ENCODE results near the gene L3MBTL1.

Gene L3MBTL1

DNA sequence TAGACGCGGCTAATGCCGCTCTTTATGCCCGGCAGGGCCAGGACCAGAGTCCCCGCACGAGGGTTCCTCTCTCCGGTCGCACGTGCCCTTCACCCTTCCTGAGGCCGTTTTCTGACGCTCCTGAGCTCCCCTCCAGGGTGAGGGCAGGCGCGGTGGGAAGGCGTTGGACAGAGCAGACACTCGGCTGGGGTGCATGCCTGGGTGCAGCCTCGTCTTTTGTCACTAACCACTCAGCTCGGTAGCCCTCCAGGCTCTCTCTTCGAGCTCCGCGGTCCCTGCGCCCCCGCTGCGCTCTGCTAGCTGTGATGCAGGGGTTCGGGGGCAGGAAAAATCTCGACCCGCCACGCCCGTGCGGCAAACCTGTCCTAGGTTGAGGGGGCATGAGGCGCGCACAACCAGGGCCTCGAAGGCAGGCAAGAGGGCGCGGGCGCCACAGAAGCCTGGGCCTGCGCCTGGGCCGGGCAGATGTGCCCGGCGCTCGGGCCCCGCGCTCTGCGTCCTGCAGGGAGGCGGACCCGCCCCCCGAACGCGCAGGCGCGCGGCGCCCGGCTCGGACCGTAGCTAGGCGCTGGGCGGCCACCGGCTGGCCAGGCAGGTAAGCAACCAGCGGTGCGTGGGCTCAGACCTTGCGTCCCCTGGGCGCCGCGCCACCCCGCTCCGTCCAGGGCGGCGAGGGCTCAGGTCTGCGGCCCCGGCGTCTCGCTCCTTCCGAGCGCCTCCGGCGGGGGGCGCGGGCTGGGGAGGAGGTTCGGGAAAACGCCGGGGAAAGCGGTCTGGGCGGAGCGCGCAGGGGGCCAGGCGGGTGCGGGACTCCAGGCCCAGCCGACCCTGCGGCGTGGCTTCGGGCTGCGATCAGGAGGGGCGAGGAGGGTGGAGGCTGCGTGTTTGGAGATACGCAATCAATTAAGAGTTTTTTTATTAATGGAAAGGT is at the start of gene L3MBTL1:
Gene L3MBTL1, plus strand, starts transcription at position 548 of the 931 bp plus-strand sequence. CDS start 5,807 bp downstream, outside the sequence.
- peak; percentile 53; the same call in 1 of the 2 replicates for TF ChIP-seq POLR2A (IDR thresholded peaks at IDR 0.05; ENCODE audit: low read depth, low read length)
- DNase-seq (ENCODE audit: insufficient read length, low spot score) (no peak), FAIRE-seq (no peak)

DNA sequence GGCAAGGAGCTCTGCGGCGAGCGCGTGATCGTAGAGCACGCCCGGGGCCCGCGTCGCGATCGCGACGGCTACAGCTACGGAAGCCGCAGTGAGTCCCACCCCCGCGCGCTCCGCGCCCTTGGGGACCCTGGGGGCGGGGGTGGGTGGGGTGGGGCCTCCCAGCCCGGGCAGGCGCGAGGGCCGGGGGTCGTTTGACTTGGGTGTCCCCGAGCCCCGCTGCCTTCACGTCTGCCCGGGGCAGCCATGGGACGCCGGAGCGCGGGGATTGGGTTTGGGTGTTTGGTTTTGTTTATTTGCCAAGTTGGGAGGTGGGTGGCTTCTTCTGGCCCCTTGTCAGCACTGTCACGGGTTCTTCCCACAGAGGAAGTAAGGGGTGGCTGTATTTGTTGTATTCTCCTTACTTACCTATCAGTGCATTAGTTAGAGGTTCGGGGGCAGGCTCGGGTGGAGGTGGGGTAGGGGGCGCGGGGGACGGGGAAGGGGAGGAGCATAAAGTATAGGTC is 49.0 kb upstream of the L3MBTL1 start:
- no peak for FAIRE-seq
- no peak for TF ChIP-seq POLR2A (IDR thresholded peaks at IDR 0.05; ENCODE audit: low read depth, low read length)
- DNase-seq (ENCODE audit: insufficient read length, low spot score), result no peak

DNA sequence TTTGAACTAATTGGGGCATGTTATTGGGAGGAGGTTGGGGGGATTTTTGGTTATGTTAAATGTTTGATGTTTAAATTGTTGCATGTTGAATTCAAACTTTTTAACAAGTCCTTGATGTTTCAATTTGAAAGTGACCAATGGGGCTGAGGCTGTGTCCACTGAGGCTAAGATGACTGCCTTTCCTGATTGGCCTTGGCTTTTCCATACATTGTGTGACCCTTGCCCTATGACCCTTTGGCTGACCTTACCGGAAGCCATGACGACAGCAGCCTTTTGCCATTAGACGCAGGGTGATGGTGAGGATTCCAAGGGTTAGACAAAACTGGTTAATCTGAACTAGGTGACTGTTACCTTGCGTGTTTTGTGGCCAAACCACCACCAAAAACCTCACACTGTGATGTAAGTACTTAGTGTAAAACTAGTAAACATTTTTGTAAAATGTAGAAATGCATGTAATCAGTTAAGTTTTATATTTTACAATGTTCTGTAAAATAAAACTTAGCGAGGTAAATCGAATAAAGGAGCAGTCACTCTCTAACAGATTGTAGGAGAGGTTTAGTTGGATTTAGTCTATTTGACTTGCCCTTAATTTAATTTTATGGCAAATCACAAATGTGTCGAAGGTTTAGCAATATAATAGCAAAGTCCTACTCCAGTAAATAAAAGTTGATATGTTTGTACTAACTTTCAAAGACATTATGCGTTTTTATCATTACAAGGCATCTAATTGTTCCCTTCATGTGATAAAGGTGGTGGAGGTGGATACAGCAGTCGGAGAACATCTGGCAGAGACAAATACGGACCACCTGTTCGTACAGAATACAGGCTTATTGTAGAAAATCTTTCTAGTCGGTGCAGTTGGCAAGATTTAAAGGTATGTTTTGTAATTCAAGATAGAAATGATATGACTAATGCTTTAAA is 48.2 kb upstream of the L3MBTL1 start:
- no peak for TF ChIP-seq POLR2A (IDR thresholded peaks at IDR 0.05; ENCODE audit: low read depth, low read length)
- no peak for FAIRE-seq
- no peak for DNase-seq (ENCODE audit: insufficient read length, low spot score)

- DNase-seq (ENCODE audit: insufficient read length, low spot score), result no peak
- no peak for TF ChIP-seq POLR2A (IDR thresholded peaks at IDR 0.05; ENCODE audit: low read depth, low read length)
- no peak for FAIRE-seq
These were observed 47.2 kb upstream of the L3MBTL1 start for GRCh38 chr20:43460172-43460829.

- no peak for TF ChIP-seq POLR2A (IDR thresholded peaks at IDR 0.05; ENCODE audit: low read depth, low read length)
- DNase-seq (ENCODE audit: insufficient read length, low spot score) (no peak), FAIRE-seq (no peak)
These were observed 46.7 kb upstream of the L3MBTL1 start for GRCh38 chr20:43460830-43461200.

DNA sequence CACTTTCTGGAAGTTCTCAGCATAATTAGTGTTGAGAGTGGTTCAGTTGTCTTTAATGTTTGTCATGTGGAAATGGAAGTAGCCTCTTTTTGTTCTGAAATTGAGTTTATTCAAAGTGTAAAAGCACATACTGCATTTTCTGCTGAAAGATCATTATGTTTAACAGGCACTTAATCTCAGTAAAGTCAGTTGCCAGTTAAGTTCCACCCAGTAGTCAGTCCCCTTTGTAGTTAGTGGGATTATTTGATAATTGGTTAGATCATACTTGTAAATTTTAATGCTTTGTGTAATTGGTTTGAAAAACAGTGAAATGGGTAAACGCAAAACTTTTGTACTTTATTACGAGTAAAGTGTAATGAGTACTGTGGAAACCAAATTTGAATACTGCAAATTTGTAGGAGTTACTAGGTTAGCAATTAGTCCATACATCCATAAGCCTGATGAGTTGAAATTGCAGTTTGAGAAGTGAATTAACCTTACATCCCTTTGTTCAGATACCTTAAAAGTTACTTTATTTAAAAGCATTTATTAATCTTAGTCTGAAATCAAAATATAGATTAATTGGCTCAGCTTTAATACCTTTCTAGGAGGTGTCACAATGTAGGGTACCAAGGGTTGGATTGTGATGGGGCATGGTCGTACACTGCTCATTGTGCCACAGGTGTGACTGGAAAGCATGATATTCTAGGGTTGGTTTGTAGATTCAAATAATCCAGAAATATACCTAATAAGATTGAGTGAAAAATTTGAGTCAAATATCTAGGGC is 45.4 kb upstream of the L3MBTL1 start:
- FAIRE-seq, result no peak
- no peak for DNase-seq (ENCODE audit: insufficient read length, low spot score)
- no peak for TF ChIP-seq POLR2A (IDR thresholded peaks at IDR 0.05; ENCODE audit: low read depth, low read length)

- FAIRE-seq, result no peak
- TF ChIP-seq POLR2A (IDR thresholded peaks at IDR 0.05; ENCODE audit: low read depth, low read length), result no peak
- no peak for DNase-seq (ENCODE audit: insufficient read length, low spot score)
These were observed 44.6 kb upstream of the L3MBTL1 start for GRCh38 chr20:43462660-43463526.

GRCh38 chr20:43463527-43464218 is 43.8 kb upstream of the L3MBTL1 start:
- TF ChIP-seq POLR2A (IDR thresholded peaks at IDR 0.05; ENCODE audit: low read depth, low read length), result no peak
- no peak for FAIRE-seq
- DNase-seq (ENCODE audit: insufficient read length, low spot score), result no peak

- DNase-seq (ENCODE audit: insufficient read length, low spot score) (no peak), FAIRE-seq (no peak)
- TF ChIP-seq POLR2A (IDR thresholded peaks at IDR 0.05; ENCODE audit: low read depth, low read length), result no peak
These were observed 43.2 kb upstream of the L3MBTL1 start for GRCh38 chr20:43464219-43464790.

GRCh38 chr20:43465625-43465943 is 41.9 kb upstream of the L3MBTL1 start:
- FAIRE-seq (no peak), DNase-seq (ENCODE audit: insufficient read length, low spot score) (no peak)
- no peak for TF ChIP-seq POLR2A (IDR thresholded peaks at IDR 0.05; ENCODE audit: low read depth, low read length)

DNA sequence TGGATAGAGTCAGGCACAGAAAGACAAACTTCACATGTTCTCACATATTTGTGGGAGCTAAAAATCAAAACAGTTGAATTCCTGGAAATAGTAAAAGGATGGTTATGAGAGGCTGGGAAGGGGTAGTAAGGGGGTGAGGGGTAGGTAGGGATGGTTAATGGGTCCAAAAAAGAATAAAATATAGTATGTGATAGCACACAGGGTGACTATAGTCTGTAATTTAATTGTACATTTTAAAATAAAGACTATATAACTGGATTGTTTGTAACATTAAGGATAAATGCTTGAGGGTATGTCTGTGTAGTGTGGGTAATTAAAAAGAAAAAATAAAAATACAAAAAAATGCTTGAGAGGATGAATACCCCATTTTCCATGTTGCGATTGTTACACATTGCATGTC is 39.9 kb upstream of the L3MBTL1 start:
- DNase-seq (ENCODE audit: insufficient read length, low spot score) (no peak), FAIRE-seq (no peak)
- TF ChIP-seq POLR2A (IDR thresholded peaks at IDR 0.05; ENCODE audit: low read depth, low read length), result no peak

All from H54 (cell line).